NCI-H1048 (cell line): ENCODE measurements around the gene CHST6.
"Not testable (repeated sequence)": the region's sequence is repeated elsewhere in the genome, so short reads cannot be mapped to it uniquely, and the experiment has no call there.

Experiments used
- DNase-seq: peaks from one replicate; lab custom pipeline; 2025; lab: John Stamatoyannopoulos, UW

The CHST6 gene

DNA sequence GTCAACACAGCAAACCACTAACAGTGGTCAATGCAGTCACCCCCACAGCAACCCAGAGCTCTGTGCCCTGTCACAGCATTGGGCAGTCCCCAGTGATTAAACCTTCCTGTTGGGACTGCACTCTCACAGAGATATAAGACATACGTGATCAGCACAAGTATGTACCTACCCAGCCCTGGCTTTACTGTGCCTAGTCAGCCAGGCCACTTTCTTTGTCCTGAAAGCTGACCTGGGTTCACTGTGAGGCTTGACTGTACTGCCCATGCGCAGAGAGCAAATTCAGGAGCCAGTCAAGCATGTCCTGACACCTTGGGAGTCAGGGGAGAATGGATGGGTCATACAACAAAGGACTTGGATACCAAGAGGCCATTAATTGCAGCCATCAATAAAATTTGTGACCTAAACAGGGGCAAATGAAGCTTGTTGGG lies 19.8 kb downstream of the CHST6 start:
- DNase-seq = no peak

DNA sequence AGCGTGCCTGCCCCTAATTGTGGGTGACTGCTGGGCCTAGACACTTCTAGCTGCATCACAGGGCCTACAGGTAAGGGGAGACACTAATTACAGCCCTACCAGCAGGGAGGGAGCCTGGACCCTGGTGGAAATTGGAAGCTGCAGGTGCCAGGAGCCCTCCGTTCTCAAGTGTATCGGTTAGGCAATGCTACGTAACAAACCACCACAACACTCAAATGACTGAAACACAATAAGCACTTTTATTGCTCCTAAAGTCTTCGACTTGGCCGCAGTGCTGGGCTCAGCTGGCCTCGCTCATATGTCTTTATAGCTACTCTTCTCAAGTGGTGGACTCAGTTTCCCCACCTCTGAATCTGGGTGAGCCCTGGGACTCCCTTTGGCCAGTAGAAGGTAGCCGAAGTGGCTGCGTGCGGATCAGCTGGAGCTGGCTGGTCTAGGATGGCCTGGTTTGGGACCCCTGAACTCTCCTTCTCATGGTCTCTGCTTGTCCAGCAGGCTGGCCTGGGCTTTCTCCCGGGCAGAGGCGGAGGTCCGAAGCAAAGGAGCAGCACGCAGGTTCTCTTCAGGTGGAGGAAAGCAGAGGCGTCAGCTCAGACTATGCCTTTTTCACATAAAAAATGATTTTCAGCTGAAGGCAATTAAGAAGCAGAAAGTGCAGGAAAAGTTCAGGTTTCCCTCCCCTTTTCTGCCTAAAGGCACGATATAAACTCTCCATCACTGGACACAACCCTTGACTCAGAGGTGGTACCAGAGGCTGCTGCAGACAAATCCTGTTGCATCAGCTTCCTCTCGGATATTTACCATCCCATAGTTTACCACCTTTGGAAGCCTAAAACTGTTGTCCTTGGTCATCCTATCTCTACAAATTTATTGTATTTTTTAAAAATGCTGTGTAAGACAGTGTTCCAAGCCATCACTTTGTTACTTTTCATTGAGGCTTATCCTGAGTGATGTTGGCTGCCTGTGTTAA lies 22.0 kb downstream of the CHST6 start:
- no peak for DNase-seq

DNA sequence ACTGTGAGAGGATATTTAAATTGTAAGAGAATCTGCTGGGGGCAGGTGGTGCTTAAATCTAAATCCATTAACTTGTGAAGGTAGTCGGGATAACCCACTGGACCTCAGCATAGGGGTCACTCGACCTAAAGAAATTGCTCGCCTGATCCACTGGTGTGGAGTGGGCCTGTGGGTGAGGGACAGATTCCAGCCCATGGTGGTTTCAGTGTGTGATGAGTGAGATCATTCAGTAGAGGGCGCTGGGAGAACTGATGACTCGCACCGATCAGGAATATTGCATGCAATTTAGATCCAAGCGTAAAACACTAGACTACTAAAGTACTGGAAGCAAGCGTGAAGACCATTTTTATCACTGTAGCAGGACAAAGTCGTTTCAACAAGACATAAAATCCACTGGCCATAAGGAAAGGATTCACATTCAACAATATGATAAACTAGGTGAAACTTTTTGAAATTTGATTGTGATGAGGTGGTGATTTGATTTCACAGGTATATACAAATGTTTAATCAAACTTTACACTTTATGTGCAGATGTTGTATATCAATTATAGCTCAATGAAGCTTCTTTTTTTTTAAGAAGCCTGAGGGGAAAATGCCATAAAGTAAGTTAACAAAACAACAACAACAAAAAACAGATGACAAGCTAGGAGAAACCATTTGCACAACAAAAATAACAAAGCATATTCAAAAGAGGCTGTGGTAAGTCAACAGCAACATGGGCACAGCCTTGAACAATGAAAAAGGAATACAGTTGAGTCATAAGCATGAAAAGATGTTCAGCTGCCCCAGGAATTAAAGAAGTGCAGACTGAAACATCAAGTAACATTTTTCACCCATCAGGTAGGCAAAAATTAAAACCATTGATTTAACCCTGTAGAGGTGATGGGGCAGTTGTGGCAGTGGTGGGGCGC lies 23.3 kb downstream of the CHST6 start:
- DNase-seq = no peak

DNA sequence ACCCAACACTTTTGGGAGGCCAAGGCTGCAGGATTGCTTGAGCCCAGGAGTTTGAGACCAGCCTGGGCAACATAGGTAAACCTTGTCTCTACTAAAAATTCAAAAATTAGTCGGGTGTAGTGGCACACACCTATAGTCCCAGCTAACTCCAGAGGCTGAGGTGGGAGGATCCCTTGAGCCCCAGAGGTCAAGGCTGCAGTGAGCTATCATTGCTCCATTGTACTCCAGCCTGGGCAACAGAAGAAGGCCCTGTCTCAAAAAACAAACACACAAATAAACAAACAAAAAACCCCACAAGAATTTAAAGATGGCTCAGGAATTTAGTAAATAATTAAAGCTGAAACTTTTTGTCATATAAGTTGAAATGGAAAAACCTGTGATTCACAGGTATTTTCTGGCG lies 28.5 kb downstream of the CHST6 start:
- DNase-seq = no peak

DNA sequence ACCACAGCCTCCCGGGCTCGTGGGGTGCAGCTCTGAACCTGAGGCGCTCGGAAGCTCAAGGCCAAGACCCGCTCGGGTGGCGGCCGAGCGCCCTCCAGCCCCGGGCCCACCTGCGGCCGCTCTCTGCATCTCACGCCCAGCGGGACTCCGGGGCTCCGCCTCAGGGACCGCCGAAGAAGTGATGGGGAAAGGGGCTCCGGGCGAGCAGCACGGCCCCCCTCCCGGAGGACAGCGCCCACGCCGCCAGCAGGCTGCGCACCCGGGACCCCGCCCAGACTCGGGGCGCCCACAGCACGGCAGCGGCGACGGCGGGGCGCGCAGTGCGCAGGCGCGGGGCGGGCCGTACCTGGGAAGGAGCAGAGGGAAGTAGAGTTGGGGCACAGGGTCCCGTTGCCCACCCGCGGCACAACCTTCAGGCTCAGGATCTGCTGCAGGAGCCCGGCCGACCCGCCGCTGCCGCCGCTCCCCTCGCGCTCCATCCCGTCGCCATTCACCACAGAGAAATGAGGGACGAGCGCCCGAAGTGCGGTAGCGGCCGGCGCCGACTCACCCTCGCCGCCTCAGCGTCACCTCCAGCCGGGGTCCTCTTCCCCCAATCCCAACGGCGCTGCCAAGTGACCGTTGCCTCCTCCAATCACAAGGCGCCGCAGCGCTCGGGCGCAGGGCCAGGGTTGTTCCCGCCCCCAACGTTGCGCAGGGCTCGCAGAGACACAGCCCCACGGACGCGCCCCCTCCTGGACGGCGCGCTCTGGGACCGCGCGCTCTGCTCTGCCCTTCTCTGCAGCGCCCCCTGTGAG lies 30.9 kb downstream of the CHST6 start, which contains the start of gene TMEM170A:
Gene TMEM170A (minus strand): TSS at position 568 of the 797 bp plus-strand sequence. CDS start 89 bp downstream, at position 479.
- peak; percentile 82 for DNase-seq

DNA sequence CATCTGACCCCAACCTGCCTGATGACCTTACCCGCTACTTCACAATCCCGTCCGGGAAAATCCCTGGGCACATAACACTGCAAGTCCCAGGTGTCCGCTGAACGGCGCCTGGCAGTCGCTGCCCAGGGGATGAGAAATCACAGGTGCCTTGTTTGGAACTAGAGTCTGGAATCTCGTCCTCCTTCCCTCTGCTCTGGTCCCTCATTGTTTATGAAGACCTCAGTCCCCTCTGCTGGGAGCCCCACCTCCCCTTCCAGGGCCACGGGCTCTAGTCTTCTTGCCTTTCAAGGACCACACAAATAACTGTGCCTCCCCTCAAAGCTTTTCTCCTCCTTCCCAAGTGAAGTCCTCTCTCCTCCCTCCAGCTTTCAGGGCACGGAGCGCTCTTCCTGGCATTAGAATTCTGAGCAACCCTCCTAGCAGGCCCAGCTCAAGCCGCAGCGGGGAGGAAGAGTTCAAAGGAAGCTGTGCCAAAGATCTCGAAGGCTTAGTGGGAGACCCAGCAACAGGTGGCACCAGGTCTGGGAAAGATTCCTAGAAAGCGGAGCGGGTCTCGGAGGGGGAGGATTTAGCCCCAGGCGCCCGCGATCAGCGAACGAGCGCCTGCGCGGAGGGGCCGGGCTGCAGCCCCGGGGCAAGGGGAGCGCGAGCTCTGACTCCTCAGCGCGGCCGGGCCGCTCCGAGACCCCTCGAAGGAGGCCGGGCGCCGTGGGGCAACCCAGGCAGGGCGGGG lies 31.7 kb downstream of the CHST6 start:
- DNase-seq = not testable (repeated sequence)

DNA sequence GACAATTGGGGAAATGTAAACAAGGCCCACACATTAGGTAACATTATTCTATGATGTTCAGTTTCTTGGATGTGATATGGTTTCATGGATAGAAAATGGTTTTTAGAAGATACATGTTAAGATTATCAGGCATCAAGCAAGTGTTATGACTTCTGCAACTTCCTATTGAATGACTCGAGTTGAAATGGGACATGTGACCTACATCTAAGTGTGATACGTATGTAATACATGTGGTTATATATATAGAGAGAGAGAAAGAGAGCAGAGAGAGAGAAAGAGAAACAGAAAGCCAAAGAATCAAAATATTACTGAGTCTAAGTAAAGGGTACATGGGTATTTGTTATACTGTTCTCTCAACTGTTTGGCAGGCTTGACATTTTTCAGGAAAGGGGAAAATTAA lies 32.4 kb downstream of the CHST6 start:
- DNase-seq = no peak

DNA sequence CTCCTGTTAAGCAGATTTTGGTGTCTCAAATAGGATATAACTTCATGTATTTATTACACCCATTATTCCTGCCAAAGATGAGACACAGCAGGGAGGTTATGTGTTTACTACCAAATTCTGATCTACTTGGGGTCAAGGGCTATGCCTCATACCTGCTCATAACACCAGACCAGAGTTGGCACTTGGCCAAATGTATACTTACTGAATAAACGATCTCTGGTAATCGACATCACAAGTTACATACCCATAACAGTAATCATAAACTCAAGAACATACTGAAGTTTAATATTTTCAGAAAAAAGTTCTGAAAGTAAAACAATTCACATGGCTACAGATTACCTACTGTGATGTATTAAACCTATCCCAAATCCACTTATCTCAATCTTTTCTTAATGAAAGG lies 33.7 kb downstream of the CHST6 start:
- no peak for DNase-seq

DNA sequence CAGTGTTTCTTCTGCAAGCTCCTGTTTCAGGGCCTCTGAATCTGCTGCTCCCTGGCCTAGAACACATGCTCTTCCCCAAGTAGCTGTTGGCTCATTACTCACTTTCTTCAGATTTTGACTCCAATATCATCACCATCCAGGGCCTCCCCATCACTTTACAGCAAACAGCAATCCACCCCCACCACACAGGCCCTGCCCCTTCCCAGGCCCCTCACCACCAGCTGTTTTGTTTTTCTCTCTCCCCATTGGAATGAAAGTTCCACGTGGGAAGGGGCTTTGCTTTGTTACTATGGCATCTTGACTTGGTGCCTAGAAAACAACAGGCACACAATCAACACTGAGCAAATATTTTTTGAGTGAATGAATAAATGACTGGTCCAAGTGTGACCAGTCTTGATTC lies 34.8 kb downstream of the CHST6 start:
- no peak for DNase-seq

DNA sequence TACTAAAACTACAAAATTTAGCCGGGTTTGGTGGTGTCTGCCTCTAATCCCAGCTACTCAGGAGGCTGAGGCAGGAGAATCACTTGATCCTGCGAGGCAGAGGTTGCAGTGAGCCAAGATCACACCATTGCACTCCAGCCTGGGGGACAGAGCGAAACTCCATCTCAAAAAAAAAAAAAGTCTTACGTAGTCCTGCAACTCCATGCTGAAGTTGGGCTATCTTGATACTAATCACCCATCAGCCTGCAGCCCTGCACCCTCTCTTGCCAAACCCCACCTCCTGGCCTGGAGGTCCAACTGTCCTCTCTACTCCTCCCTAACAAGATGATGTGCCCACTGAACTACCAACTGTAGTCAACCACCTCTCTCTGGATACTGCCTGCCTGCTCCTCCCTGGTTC lies 35.5 kb downstream of the CHST6 start:
- DNase-seq = no peak

DNA sequence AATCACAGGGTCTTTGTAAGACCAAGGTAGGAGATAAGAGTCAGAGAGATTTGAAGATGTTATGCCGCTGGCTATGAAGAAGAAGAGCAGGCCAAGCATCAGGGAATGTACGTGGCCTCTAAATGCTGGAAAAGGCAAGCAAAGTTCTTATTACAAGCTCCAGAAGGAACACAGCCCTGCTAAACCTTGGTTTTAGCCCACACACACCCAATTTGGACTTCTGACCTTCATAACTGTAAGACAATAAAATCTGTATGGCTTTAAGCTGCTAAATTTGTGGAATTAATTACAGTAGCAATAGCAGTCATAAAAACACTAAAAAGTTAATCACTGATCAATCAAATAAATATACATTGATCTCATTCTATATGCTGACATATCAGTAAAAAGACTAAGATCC lies 36.8 kb downstream of the CHST6 start:
- no peak for DNase-seq

DNA sequence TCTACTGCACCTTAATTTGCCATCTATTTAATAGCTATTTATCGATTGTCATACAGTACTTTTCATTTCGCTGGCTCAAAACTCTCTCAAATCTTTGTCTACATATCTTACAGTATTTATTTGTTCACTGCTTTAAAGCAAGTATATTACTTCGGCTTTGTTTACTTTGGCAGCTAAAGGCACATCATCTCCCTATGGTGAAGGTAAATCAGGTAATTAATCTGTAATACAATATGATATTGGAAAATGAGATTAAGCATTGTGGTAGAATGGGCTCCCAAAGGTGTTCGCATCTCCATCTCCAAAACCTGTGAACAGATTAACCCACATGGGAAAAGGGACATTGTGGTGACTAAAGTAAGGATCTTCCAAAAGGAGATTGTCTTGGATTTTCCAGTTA lies 37.2 kb downstream of the CHST6 start:
- DNase-seq = no peak

DNA sequence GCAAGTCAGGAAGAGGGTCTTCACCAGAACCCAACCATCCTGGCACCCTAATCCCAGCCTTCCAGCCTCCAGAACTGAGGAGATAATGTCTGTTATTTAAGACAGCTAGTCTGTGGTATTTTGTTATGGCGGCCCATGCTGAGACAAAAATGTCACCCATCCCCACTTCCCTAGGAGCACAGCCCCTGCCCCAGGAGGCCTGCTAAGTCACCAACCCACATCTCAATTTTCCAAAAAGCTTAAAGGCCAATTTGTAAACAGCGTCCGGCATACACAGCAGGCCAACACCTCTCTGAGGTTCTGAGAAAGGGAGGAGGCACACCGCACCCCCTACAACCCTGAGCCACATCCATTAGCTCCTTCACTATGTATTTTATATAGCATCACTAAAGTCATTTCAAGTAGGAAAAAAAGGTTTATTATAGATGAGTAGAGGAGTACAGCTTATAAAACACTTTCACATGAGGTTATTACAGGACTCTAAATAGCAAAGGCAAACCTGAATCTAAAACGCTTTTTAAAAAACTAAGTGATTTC lies 37.7 kb downstream of the CHST6 start:
- DNase-seq = no peak

DNA sequence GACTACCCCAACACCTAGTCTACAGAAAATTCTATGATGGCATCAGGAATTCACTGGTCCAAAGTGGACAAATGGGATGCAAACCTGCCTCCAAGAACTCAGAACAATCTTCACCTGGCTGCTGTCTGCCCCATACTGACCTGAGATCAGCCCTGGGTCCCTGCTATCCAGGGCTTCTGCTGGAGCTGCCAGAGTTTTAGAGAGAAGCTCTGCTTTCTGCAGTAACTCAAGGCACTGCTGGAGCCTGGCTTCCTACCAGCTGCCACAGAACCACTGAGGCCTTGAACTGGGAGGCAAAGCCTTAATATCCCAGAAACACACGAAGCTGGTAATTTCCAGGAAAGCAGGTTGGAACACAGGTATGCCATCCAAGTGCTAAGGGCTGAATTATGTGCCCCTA lies 38.3 kb downstream of the CHST6 start:
- DNase-seq = no peak

DNA sequence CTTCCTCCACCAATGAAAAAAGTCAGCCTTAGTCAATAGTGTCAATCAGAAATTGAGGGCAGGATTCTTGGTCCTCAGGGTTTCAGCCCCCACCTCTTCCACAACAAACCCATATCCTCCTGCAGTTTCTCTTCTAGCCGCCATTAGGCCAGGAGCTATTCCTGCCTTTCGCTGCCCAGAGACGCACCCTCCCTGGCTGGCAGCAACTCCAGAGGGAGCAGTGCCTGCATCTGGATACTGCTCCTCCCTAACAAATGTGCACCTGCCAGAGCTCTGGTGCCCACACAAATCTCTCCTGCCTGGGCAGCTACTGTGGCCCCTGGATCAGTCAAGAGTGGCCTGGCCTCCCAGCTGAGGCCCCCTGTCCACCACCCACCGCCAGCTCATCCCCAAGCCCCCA lies 38.8 kb downstream of the CHST6 start:
- DNase-seq = not testable (repeated sequence)

DNA sequence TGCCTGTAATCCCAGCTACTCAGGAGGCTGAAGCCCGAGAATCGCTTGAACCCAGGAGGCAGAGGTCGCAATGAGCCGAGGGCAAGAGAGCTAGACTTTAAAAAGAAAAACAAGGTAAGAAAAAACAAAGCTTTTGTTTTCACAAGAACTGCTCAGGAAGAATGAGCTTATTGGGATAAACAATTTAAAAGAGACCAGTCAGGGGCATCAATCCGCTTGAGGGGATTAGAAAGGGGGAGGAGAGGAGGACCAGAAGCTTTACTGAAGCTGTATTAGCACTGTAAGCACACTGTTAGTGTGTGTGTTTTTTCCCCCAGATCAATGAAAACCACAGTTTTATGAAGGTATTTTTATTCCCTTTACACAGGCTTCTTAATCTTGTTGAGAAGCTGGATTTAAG lies 39.6 kb downstream of the CHST6 start:
- DNase-seq = no peak

DNA sequence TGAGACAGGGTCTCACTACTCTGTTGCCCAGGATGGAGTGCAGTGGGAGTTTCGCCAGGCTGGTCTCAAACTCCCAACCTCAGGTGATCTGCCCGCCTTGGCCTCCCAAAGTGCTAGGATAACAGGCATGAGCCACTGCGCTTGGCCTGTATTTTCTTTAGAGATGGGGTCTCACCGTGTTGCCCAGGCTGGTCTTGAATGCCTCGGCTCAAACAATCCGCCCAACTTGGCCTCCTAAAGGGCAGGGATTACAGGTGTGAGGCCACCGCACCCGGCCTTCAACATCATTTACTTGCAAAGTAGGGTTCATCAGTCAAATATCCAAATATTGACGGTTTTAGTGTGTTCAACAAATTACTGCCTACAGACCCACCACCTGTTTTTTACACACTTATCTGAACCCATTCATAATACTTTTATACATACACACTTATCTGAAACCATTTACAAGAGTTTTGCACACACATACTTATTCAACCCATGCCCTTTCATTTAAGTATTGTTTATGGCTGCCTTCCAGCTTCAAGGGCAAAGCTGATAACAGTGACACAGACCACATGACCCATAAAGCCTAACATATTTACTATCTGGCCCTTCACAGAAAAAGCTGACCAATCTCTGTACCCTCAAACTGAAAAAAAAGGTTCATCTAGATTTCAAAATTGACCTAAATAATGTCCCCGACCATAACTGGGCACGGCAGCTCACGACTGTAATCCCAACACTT lies 42.6 kb downstream of the CHST6 start:
- no peak for DNase-seq

DNA sequence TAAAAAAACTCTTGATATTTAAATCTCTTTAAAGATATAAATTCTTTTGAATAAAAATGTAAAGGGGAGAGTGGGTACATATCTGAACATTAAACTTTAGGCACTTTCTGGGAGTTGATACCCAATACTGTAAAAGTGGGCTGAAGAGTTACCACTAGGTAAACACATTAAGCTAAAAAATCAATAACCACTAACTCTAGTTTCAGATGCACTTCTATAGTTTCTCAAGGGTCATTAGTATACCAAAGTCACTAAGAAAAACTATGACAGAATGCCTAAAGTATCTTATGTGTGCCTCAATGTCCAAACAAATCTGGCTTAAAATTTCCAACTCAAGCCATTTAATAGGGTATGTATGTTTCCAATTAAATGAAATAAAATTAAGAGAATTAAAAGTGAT lies 48.8 kb downstream of the CHST6 start:
- no peak for DNase-seq

DNA sequence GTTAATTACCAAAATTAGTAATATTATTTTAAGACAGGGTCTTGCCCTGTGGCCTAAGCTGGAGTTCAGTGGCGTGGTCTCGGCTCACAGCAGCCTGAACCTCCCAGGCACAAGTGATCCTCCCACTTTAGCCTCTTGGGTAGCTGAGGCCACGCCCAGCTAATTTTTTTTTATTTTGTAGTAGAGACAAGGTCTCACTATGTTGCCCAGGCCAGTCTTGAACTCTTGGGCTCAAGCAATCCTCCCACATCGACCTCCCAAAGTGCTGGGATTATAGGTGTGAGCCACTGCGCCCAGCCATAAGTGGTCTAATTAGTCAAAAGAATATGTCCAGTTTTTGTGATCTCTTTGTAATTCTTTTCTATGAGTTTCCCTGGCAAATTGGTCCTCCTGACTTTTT lies 49.9 kb downstream of the CHST6 start:
- no peak for DNase-seq

DNA sequence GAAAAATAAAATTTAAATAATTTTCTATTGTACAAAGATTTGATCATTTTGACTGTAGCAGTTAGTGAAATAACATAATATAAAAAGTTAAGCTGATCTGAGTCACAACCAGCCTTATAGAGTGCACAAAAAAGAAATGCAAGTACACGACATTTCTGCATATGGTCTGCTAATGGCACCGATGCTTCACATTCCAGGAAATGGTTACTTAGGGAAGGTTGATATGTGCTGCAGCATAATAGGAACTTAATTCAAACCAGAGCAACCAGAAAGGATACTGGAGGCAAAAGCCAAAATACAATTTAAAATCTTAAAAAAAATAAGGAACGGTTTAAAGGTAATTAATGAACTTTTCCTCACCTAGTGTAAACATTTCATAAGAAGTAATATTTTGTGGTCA lies 51.9 kb downstream of the CHST6 start:
- DNase-seq = no peak
